HG03521 (cell line): ENCODE data around the gene CADPS2.

ENCODE experiments used
- ATAC-seq: cut with Tn5 transposase; IDR thresholded peaks from one replicate; pipeline ENCODE4 v1.9.1; 2021; ENCODE audit warnings: mild to moderate bottlenecking, moderate library complexity; ENCODE audit not compliant: unreplicated experiment

Gene CADPS2

GRCh38 chr7:122467661-122468449, 418.4 kb downstream of the CADPS2 start:
- ATAC-seq, result no peak

- ATAC-seq, result no peak
Measured at GRCh38 chr7:122465296-122465695, 421.0 kb downstream of the CADPS2 start.

GRCh38 chr7:122463631-122464030, 422.6 kb downstream of the CADPS2 start:
- ATAC-seq, result no peak

- no peak for ATAC-seq
Measured at GRCh38 chr7:122460936-122461335, 425.3 kb downstream of the CADPS2 start.

- ATAC-seq, result no peak
Measured at GRCh38 chr7:122457969-122458368, 428.3 kb downstream of the CADPS2 start.

GRCh38 chr7:122457325-122457724, 428.9 kb downstream of the CADPS2 start:
- no peak for ATAC-seq

GRCh38 chr7:122454776-122455507, 431.3 kb downstream of the CADPS2 start:
- no peak for ATAC-seq

- no peak for ATAC-seq
Measured at GRCh38 chr7:122453432-122453831, 432.8 kb downstream of the CADPS2 start.

- ATAC-seq, result no peak
Measured at GRCh38 chr7:122448893-122449589, 437.2 kb downstream of the CADPS2 start.

- no peak for ATAC-seq
Measured at GRCh38 chr7:122442929-122443328, 443.3 kb downstream of the CADPS2 start.

- no peak for ATAC-seq
Measured at GRCh38 chr7:122438492-122438891, 447.8 kb downstream of the CADPS2 start.

- no peak for ATAC-seq
Measured at GRCh38 chr7:122438006-122438405, 448.3 kb downstream of the CADPS2 start.

- no peak for ATAC-seq
Measured at GRCh38 chr7:122433765-122434164, 452.5 kb downstream of the CADPS2 start.

- ATAC-seq, result no peak
Measured at GRCh38 chr7:122430710-122431109, 455.6 kb downstream of the CADPS2 start.

- no peak for ATAC-seq
Measured at GRCh38 chr7:122429926-122430325, 456.3 kb downstream of the CADPS2 start.

- no peak for ATAC-seq
Measured at GRCh38 chr7:122425731-122426130, 460.5 kb downstream of the CADPS2 start.

GRCh38 chr7:122423591-122423990, 462.7 kb downstream of the CADPS2 start:
- no peak for ATAC-seq

- ATAC-seq, result no peak
Measured at GRCh38 chr7:122416336-122416735, 469.9 kb downstream of the CADPS2 start.

GRCh38 chr7:122415510-122415909, 470.8 kb downstream of the CADPS2 start:
- ATAC-seq, result no peak

- ATAC-seq, result no peak
Measured at GRCh38 chr7:122413339-122413738, 472.9 kb downstream of the CADPS2 start.

GRCh38 chr7:122412883-122413282, 473.4 kb downstream of the CADPS2 start:
- ATAC-seq, result no peak

GRCh38 chr7:122412441-122412840, 473.8 kb downstream of the CADPS2 start:
- ATAC-seq, result no peak
